Natural killer cell (primary cell): ENCODE measurements around the gene DRC7. TPM values are rescaled to one million over a fixed set of nuclear protein-coding genes. Genes with fewer than 3 reads are reported as not detected.

Experiments
- ATAC-seq, 3 donors: fragments of 150-1000 bp in 2 of 3; fragments of 200-7000 bp in 1 of 3; cut with Tn5 transposase; 1 replicate in 1 of 3; 2 replicates in 2 of 3; pipeline ENCODE4 v1.10.0; 2021; ENCODE audit warnings: mild to moderate bottlenecking in 2 of 3, moderate library complexity in 2 of 3
- DNase-seq, 2 donors: peaks; one replicate each; pipeline versions ENCODE4 v3.0.0 to v3.0.0-alpha.2; 2013 to 2021; ENCODE audit warnings: mixed read lengths in 1 of 2
- H3K27ac ChIP-seq: one replicate; pipeline ENCODE4 v1.5.1; 2013; ENCODE audit warnings: mild to moderate bottlenecking, low read length
- H3K27me3 ChIP-seq: one replicate; pipeline ENCODE4 v1.6.1; 2013; ENCODE audit warnings: low read length; ENCODE audit not compliant: control insufficient read depth, insufficient read depth
- H3K36me3 ChIP-seq: one replicate; pipeline ENCODE4 v1.6.1; 2013; ENCODE audit warnings: low read length; ENCODE audit not compliant: control insufficient read depth, insufficient read depth
- H3K4me1 ChIP-seq: one replicate; pipeline ENCODE4 v1.6.1; 2013; ENCODE audit warnings: low read length; ENCODE audit not compliant: control insufficient read depth, insufficient read depth
- H3K4me3 ChIP-seq: one replicate; pipeline ENCODE4 v1.5.1; 2013; ENCODE audit warnings: low read length
- H3K9me3 ChIP-seq: one replicate; pipeline ENCODE4 v1.6.1; 2013; ENCODE audit warnings: low read length; ENCODE audit not compliant: control insufficient read depth, insufficient read depth
- H3K27ac Mint-ChIP-seq, 2 donors: one replicate each; pipeline ENCODE4 v1.8.0; 2022; ENCODE audit warnings: mild to moderate bottlenecking in 2 of 2, mixed read lengths in 2 of 2, moderate library complexity in 1 of 2
- H3K27me3 Mint-ChIP-seq, 2 donors: one replicate each; pipeline ENCODE4 v1.8.0; 2022; ENCODE audit warnings: low read depth in 2 of 2, mixed read lengths in 2 of 2
- H3K36me3 Mint-ChIP-seq: one replicate; pipeline ENCODE4 v1.8.0; 2022; ENCODE audit warnings: mixed read lengths
- H3K4me1 Mint-ChIP-seq, 2 donors: one replicate each; pipeline ENCODE4 v1.8.0; 2022; ENCODE audit warnings: mixed read lengths in 2 of 2
- H3K4me3 Mint-ChIP-seq: one replicate; pipeline ENCODE4 v1.8.0; 2022; ENCODE audit warnings: mild to moderate bottlenecking, moderate library complexity, mixed read lengths
- H3K9me3 Mint-ChIP-seq, 2 donors: one replicate each; pipeline ENCODE4 v1.8.0; 2022; ENCODE audit warnings: mixed read lengths in 2 of 2
- CTCF ChIP-seq: fragments of 200-600 bp; IDR thresholded peaks from one replicate; pipeline ENCODE4 v1.8.0; 2022; ENCODE audit warnings: antibody characterized with exemption
- WGBS: methylation state at CpG from one replicate; pipeline ENCODE4 v1.1.7; 2013; ENCODE audit warnings: missing lambda C conversion rate; ENCODE audit not compliant: insufficient coverage; 5-methylcytosine and 5-hydroxymethylcytosine counted together
- intact Hi-C: fragments of 100-400 bp; cut with micrococcal nuclease; formaldehyde crosslinking; loops from one replicate; pipeline ENCODE4 v1.14.2; 2022
- total RNA-seq, 4 donors: library from RNA; stranded (reverse); fragments of 120-200 nt in 1 of 4; gene quantifications; one replicate each; pipeline versions ENCODE4 v1.2.3 to v1.2.4, GENCODE V29; 2013 to 2022

Gene DRC7
- total RNA-seq, 3 donors from 2014 or later (not counting 1 experiment from before 2014, with no cell fraction given): 0.33 TPM; not detected in 2

- WGBS: 93% methylated on average over 5 of the region's 7 CpGs
- no peaks in the 10 kb centered on the region for H3K9me3 ChIP-seq
- TF ChIP-seq CTCF: no peak
- Mint-ChIP-seq H3K4me3 (no peak overlapping the region), H3K36me3 (no peaks in the 10 kb centered on the region), H3K9me3 (no peaks in the 10 kb centered on the region), H3K27me3 (no peaks in the 10 kb centered on the region), H3K4me1 (peaks cover 0 to 6% of the 10 kb centered on the region in 2 donors), H3K27ac (no peak overlapping the region)
- no peaks in the 10 kb centered on the region for H3K27me3 ChIP-seq
- H3K27ac ChIP-seq: no peak overlapping the region
- no peak for DNase-seq
- no peak for ATAC-seq
- H3K4me1 ChIP-seq: peaks cover 14% of the 10 kb centered on the region
- H3K36me3 ChIP-seq: no peaks in the 10 kb centered on the region
- H3K4me3 ChIP-seq: no peak overlapping the region
- intact Hi-C loops: no loop called here
Observed at GRCh38 chr16:57696240-57696639, 1.6 kb downstream of the DRC7 start.

- Histone ChIP-seq H3K36me3 (no peaks in the 10 kb centered on the region), H3K9me3 (no peaks in the 10 kb centered on the region), H3K4me1 (peaks cover 14% of the 10 kb centered on the region), H3K27me3 (no peaks in the 10 kb centered on the region), H3K4me3 (no peak overlapping the region), H3K27ac (no peak overlapping the region)
- TF ChIP-seq CTCF: no peak
- no peak for ATAC-seq
- H3K27me3 Mint-ChIP-seq: no peaks in the 10 kb centered on the region
- intact Hi-C loops: no loop called here
- 94% methylated on average over 14 of the region's 17 CpGs for WGBS
- no peak overlapping the region for H3K4me3 Mint-ChIP-seq
- no peaks in the 10 kb centered on the region for H3K9me3 Mint-ChIP-seq
- peaks cover 0 to 6% of the 10 kb centered on the region in 2 donors for H3K4me1 Mint-ChIP-seq
- no peak for DNase-seq
- H3K27ac Mint-ChIP-seq: no peak overlapping the region
- no peaks in the 10 kb centered on the region for H3K36me3 Mint-ChIP-seq
Observed at GRCh38 chr16:57697896-57698537, 3.4 kb downstream of the DRC7 start.

- 83% methylated on average over 16 of the region's 16 CpGs for WGBS
Observed at GRCh38 chr16:57698812-57699405, 4.3 kb downstream of the DRC7 start.

More at GRCh38 chr16:57698812-57699405, 4.3 kb downstream of the DRC7 start:
- Histone ChIP-seq H3K4me3 (no peak overlapping the region), H3K27ac (no peak overlapping the region), H3K36me3 (no peaks in the 10 kb centered on the region), H3K4me1 (peaks cover 14% of the 10 kb centered on the region), H3K9me3 (no peaks in the 10 kb centered on the region), H3K27me3 (no peaks in the 10 kb centered on the region)
- H3K4me3 Mint-ChIP-seq: no peak overlapping the region
- no peaks in the 10 kb centered on the region for H3K27me3 Mint-ChIP-seq
- DNase-seq (no peak), ATAC-seq (no peak)
- H3K4me1 Mint-ChIP-seq: peaks cover 0 to 6% of the 10 kb centered on the region in 2 donors
- no peaks in the 10 kb centered on the region for H3K9me3 Mint-ChIP-seq
- intact Hi-C loops: no loop called here
- H3K36me3 Mint-ChIP-seq: no peaks in the 10 kb centered on the region
- H3K27ac Mint-ChIP-seq: no peak overlapping the region
- TF ChIP-seq CTCF: no peak
